Spleen (tissue), 11 donors: Measurements from ENCODE around the gene AFAP1L2. TPM values are rescaled to one million over a fixed set of nuclear protein-coding genes. Genes with fewer than 3 reads are reported as not detected.

Source experiments
- DNase-seq: peaks from one replicate; pipeline ENCODE4 v3.0.0-alpha.2; 2020
- H3K27ac ChIP-seq, 8 donors: fragments of 200-600 bp; sonication (generic) in 7 of 8; 1 replicate in 4 of 8; 2 replicates in 4 of 8; pipeline versions ENCODE4 v1.5.0 to v1.8.0; 2016 to 2021; ENCODE audit warnings: inconsistent platforms in 4 of 8, mild to moderate bottlenecking in 4 of 8, moderate library complexity in 1 of 8
- H3K27me3 ChIP-seq, 7 donors: fragments of 200-600 bp; sonication (generic) in 6 of 7; replicated peaks in 1 of 7; 1 replicate in 4 of 7; 2 replicates in 3 of 7; pipeline versions ENCODE4 v1.5.0 to v1.8.0; 2016 to 2021; ENCODE audit warnings: inconsistent platforms in 3 of 7, mild to moderate bottlenecking in 1 of 7
- H3K36me3 ChIP-seq, 6 donors: fragments of 200-600 bp; sonication (generic) in 5 of 6; 1 replicate in 4 of 6; 2 replicates in 2 of 6; pipeline versions ENCODE4 v1.5.0 to v1.8.0; 2016 to 2021; ENCODE audit warnings: inconsistent platforms in 2 of 6
- H3K4me1 ChIP-seq, 6 donors: fragments of 200-600 bp; sonication (generic) in 5 of 6; 1 replicate in 3 of 6; 2 replicates in 3 of 6; pipeline versions ENCODE4 v1.5.0 to v1.8.0; 2016 to 2021; ENCODE audit warnings: inconsistent platforms in 3 of 6
- H3K4me3 ChIP-seq, 8 donors: fragments of 200-600 bp; sonication (generic) in 7 of 8; 1 replicate in 4 of 8; 2 replicates in 4 of 8; pipeline versions ENCODE4 v1.5.0 to v1.8.0; 2016 to 2021; ENCODE audit warnings: inconsistent platforms in 4 of 8, mild to moderate bottlenecking in 4 of 8, moderate library complexity in 2 of 8
- H3K9me3 ChIP-seq, 8 donors: fragments of 200-600 bp; sonication (generic) in 7 of 8; 1 replicate in 4 of 8; 2 replicates in 4 of 8; pipeline versions ENCODE4 v1.5.0 to v1.8.0; 2016 to 2021; ENCODE audit warnings: inconsistent platforms in 4 of 8
- POLR2A ChIP-seq, 3 donors: fragments of 450-650 bp; IDR thresholded peaks; one replicate each; pipeline ENCODE4 v1.5.1; 2017; ENCODE audit warnings: antibody characterized with exemption in 3 of 3, mild to moderate bottlenecking in 1 of 3
- POLR2AphosphoS5 ChIP-seq, 3 donors: sonication (generic); formaldehyde crosslinking; IDR thresholded peaks; one replicate each; pipeline ENCODE4 v1.5.1; 2017; ENCODE audit warnings: antibody characterized with exemption in 3 of 3
- WGBS, 5 donors: extraction: QIAGEN DNeasy Blood & Tissue Kit in 3 of 5; methylation state at CpG; one replicate each; pipeline versions ENCODE4 v1.1.5 to v1.1.7; 2013 to 2018; 5-methylcytosine and 5-hydroxymethylcytosine counted together
- intact Hi-C: fragments of 100-400 bp; cut with DNase I; formaldehyde crosslinking; loops from one replicate; pipeline ENCODE4 v1.15.0; 2023; ENCODE audit warnings: low total_unique reads
- polyA plus RNA-seq, 3 donors: library from polyadenylated mRNA; stranded (reverse); fragments of 200-250 nt; gene quantifications; one replicate each; pipeline ENCODE4 v1.2.1, GENCODE V29; 2013
- total RNA-seq, 7 donors: library from RNA; depleted of rRNA in 3 of 7; stranded (reverse); fragments of >200 nt in 3 of 7; fragmentation: NEBNext Ultra II Directional in 4 of 7; extraction: Animal tissue kit (Norgen Biotek cat#: 25700) in 4 of 7; gene quantifications; one replicate each; pipeline versions ENCODE4 v1.1.0 to v1.2.1, GENCODE V29; 2016 to 2021
- TF ChIP-seq, protein P1 (sequence below), 11 experiments: fragments of 200-600 bp in 7 of 11; fragments of 450-650 bp in 4 of 11; sonication (generic) in 4 of 11; IDR thresholded peaks in 8 of 11; conservative IDR thresholded peaks in 3 of 11; 1 replicate in 7 of 11; 2 replicates in 4 of 11; pipeline versions ENCODE4 v1.4.0 to v1.8.0; 2016 to 2021; ENCODE audit warnings: antibody characterized with exemption in 11 of 11, inconsistent platforms in 4 of 11, mild to moderate bottlenecking in 1 of 11
- donor health status: healthy with polysubstance abuse.
- donor health status: DM: no; HTN: no; CAD: no; lungs with moderate emphysema.
- donor health status: DM: no; HTN: no; CAD: no.
- donor health status: Bipolar disorder and iron deficiency.
- donor health status: healthy.
- donor health status: DM: no; HTN: no; CAD: no.
- donor health status: DM: yes; HTN: yes; CAD: no.

The AFAP1L2 gene
- total and polyA plus RNA-seq, 10 donors = 18.3 to 273 (median 180) TPM

DNA sequence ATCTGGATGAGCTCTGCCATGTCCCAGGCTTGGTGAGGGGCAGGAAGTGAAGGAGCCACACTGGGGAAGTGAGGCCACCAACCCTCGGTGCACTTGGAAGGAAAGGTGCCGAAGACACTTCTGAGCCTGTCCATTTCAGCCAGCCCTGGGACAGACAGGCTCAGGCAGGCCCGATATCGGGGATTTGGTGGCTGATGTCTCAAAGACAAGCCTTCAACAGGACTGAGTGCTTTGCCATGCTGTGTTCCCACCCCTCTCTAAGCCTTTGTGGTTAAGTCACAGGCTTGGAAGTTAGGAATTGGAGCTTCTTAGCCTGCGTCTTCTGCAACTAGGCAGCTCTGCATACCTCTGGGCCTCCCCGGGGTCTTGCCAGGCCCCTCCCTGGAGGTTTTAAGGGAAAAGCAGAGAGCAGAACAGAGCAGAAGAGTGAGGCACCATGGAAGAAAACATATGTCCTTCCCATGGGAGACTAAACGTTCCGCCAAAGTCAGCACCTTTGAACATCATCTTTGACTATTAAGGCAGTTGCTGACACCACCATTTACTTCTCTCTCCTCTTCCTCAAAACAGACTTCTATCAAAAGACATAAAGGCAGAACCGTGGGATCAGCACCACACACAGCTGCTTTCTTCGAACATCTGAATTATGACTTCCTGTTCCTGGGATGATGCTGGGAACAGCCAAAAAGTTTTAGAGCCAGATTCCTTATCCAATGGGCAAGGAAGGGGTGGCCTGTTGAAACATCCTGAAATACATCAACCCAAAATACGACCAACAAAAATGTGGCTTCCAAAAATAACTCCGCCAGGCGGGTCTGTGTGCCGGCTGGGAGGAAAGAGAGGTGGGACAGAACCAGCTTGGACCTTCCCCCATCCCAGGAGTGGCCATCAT is 71.8 kb downstream of the AFAP1L2 start:
- Histone ChIP-seq H3K9me3 (no peaks in the 10 kb centered on the region), H3K27ac (peak overlapping the region in 7 of 8 donors; percentile 16 to 78 (median 65)), H3K4me3 (no peak overlapping the region), H3K4me1 (peaks cover 4 to 76% (median 39%) of the 10 kb centered on the region in 6 donors), H3K36me3 (peaks cover 0 to 48% (median 2%) of the 10 kb centered on the region in 6 donors), H3K27me3 (no peaks in the 10 kb centered on the region)
- TF ChIP-seq POLR2A (IDR thresholded peaks at IDR 0.05) = no peak
- TF ChIP-seq, protein P1, sequence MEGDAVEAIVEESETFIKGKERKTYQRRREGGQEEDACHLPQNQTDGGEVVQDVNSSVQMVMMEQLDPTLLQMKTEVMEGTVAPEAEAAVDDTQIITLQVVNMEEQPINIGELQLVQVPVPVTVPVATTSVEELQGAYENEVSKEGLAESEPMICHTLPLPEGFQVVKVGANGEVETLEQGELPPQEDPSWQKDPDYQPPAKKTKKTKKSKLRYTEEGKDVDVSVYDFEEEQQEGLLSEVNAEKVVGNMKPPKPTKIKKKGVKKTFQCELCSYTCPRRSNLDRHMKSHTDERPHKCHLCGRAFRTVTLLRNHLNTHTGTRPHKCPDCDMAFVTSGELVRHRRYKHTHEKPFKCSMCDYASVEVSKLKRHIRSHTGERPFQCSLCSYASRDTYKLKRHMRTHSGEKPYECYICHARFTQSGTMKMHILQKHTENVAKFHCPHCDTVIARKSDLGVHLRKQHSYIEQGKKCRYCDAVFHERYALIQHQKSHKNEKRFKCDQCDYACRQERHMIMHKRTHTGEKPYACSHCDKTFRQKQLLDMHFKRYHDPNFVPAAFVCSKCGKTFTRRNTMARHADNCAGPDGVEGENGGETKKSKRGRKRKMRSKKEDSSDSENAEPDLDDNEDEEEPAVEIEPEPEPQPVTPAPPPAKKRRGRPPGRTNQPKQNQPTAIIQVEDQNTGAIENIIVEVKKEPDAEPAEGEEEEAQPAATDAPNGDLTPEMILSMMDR (IDR thresholded peaks at IDR 0.05 in 8 of 11, conservative IDR thresholded peaks at IDR 0.05 in 3 of 11) = no peak
- peak in 1 of 3 donors; percentile 51 for TF ChIP-seq POLR2AphosphoS5 (IDR thresholded peaks at IDR 0.05)
- DNase-seq = peak; percentile 47
- 41 to 48% (median 42%) methylated on average over 13 to 14 of the region's 14 CpGs for WGBS, 5 donors
- intact Hi-C loops = no loop called here

DNA sequence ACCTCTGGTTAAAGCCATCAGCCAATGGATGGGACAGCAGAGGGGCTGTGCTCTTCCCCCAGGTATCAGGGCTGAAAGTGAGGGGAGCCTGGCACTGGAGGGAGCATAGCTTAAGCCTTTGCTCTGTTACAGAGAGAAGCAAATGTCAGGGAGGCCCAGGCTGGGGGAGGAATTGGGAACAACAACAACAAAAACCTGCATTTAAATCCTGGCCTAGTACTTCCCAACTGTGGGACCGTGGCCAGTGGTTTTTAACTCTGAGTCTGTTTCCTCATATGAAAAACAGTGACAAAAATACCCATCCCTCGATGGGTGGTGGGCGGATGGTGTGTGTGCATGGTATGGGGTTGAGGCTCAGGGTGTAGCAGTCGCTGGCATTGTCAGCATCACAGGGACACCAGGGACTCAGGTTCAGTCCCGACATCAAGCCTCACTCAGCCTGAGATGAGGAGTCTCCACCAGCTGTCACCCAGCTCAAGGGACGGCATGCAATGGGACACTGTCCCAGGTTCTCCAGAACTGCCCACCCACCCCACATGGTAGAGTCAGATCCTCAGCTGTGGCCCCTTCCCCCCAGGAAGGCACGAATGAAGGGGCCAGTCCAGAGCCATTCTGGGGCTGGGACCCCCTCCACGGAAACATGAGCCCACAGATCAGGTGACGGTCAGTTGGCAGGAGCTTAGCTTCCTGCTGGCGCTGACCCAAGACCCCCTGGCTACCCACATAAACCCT is 74.5 kb downstream of the AFAP1L2 start:
- Histone ChIP-seq H3K4me3 (no peak overlapping the region), H3K27ac (peak overlapping the region in 5 of 8 donors; percentile 10 to 73 (median 54)), H3K36me3 (peaks cover 0 to 65% (median 7%) of the 10 kb centered on the region in 6 donors), H3K9me3 (no peaks in the 10 kb centered on the region), H3K27me3 (no peaks in the 10 kb centered on the region), H3K4me1 (peaks cover 4 to 56% (median 23%) of the 10 kb centered on the region in 6 donors)
- WGBS, 5 donors = 38 to 63% (median 51%) methylated on average over 8 to 10 of the region's 10 CpGs
- TF ChIP-seq, protein P1 (IDR thresholded peaks at IDR 0.05 in 8 of 11, conservative IDR thresholded peaks at IDR 0.05 in 3 of 11) = no peak
- TF ChIP-seq POLR2AphosphoS5 (IDR thresholded peaks at IDR 0.05) = peak in 1 of 3 donors; percentile 24
- intact Hi-C loops = no loop called here
- no peak for DNase-seq

DNA sequence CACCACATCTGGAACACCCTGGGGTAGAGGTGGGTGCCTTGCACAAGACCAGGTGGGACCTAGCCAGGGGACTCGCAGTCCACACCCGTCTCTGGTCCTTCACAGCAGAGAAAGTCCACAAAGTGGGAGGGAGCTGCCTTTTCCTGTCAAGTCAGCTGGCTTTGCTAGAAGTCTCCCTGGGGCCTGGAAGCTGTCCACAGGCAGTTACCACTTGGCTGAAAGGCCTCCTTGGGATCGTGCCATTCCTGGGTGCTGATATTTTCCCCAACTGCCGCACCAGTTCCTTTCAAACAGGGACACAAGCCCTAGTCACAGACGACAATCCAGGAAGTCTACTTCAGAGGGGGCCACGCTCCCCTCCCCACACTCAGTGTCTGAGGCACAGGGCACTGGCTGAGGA is 75.4 kb downstream of the AFAP1L2 start:
- Histone ChIP-seq H3K36me3 (peaks cover 0 to 73% (median 7%) of the 10 kb centered on the region in 6 donors), H3K27ac (peak overlapping the region in 5 of 8 donors; percentile 10 to 73 (median 54)), H3K4me3 (no peak overlapping the region), H3K4me1 (peaks cover 3 to 47% (median 18%) of the 10 kb centered on the region in 6 donors), H3K9me3 (no peaks in the 10 kb centered on the region), H3K27me3 (no peaks in the 10 kb centered on the region)
- TF ChIP-seq POLR2AphosphoS5 (IDR thresholded peaks at IDR 0.05) (no peak), POLR2A (IDR thresholded peaks at IDR 0.05) (no peak)
- TF ChIP-seq, protein P1 (IDR thresholded peaks at IDR 0.05 in 8 of 11, conservative IDR thresholded peaks at IDR 0.05 in 3 of 11) = no peak
- DNase-seq = no peak
- 49 to 76% (median 69%) methylated on average over 3 to 6 of the region's 6 CpGs for WGBS, 5 donors
- intact Hi-C loops = no loop called here
